Muscle of leg (tissue), 11 donors: ENCODE measurements around the gene DGKG. TPM values are rescaled to one million over a fixed set of nuclear protein-coding genes. Genes with fewer than 3 reads are reported as not detected.

Experiments used
- DNase-seq: peaks from one replicate; pipeline ENCODE4 v3.0.0; 2013
- H3K27ac ChIP-seq: one replicate; pipeline ENCODE4 v1.5.1; 2013; ENCODE audit warnings: mild to moderate bottlenecking, low read length, control low read depth
- H3K27me3 ChIP-seq: one replicate; pipeline ENCODE4 v1.6.1; 2013; ENCODE audit warnings: low read length; ENCODE audit not compliant: control insufficient read depth, insufficient read depth
- H3K36me3 ChIP-seq: one replicate; pipeline ENCODE4 v1.6.1; 2013; ENCODE audit warnings: low read length; ENCODE audit not compliant: control insufficient read depth, insufficient read depth
- H3K4me1 ChIP-seq: one replicate; pipeline ENCODE4 v1.6.1; 2013; ENCODE audit warnings: low read length; ENCODE audit not compliant: control insufficient read depth, insufficient read depth
- H3K4me3 ChIP-seq: one replicate; pipeline ENCODE4 v1.5.1; 2013; ENCODE audit warnings: low read length, control low read depth
- H3K9me3 ChIP-seq: replicated peaks from 2 replicates; pipeline ENCODE4 v1.6.1; 2013; ENCODE audit warnings: low read depth, low read length; ENCODE audit not compliant: control insufficient read depth
- WGBS: methylation state at CpG from one replicate; pipeline ENCODE4 v1.1.5; 2013; ENCODE audit warnings: missing lambda C conversion rate; ENCODE audit not compliant: insufficient coverage; 5-methylcytosine and 5-hydroxymethylcytosine counted together
- polyA plus RNA-seq, 8 donors: library from polyadenylated mRNA; unstranded; fragments of 120-200 nt; gene quantifications; one replicate each; pipeline versions ENCODE4 v1.2.1 to v1.2.3, GENCODE V29; 2013; ENCODE audit warnings: inconsistent platforms in 1 of 8, low replicate concordance in 1 of 8; ENCODE audit not compliant: insufficient read length in 8 of 8, insufficient read depth in 1 of 8
- total RNA-seq: library from RNA; stranded (reverse); fragments of 120-200 nt; gene quantifications from one replicate; pipeline ENCODE4 v1.2.4, GENCODE V29; 2013

Gene DGKG
- total and polyA plus RNA-seq, 9 donors = 0.83 to 2.0 (median 1.6) TPM

GRCh38 chr3:186129206-186129605 is 232.8 kb downstream of the DGKG start:
- Histone ChIP-seq H3K9me3 (no peaks in the 10 kb centered on the region), H3K36me3 (no peaks in the 10 kb centered on the region), H3K4me1 (no peaks in the 10 kb centered on the region), H3K27me3 (no peaks in the 10 kb centered on the region), H3K4me3 (no peak overlapping the region), H3K27ac (no peak overlapping the region)
- no CpG with 5 or more reads among the region's 4 CpGs for WGBS
- DNase-seq = no peak

DNA sequence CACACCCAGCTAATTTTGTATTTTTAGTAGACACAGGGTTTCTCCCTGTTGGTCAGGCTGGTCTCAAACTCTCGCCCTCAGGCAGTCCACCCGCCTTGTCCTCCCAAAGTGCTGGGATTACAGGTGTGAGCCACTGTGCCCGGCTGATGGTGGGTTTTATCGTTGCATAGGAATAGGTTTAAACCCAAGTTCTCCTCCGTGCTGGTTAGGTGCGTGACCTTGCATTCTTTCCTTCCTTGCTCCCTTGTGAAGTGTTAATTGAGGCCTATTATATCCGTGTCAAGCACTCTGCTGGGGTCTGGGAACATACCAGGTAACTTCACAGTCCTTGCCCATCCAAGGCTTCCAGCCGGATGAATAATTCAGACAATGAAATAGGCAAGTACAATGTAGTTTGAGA is 233.9 kb downstream of the DGKG start:
- 49% methylated on average over 3 of the region's 8 CpGs for WGBS
- no peak overlapping the region for H3K27ac ChIP-seq
- no peaks in the 10 kb centered on the region for H3K36me3 ChIP-seq
- H3K4me1 ChIP-seq = no peaks in the 10 kb centered on the region
- no peak for DNase-seq
- H3K9me3 ChIP-seq = no peaks in the 10 kb centered on the region
- H3K27me3 ChIP-seq = no peaks in the 10 kb centered on the region
- H3K4me3 ChIP-seq = no peak overlapping the region

DNA sequence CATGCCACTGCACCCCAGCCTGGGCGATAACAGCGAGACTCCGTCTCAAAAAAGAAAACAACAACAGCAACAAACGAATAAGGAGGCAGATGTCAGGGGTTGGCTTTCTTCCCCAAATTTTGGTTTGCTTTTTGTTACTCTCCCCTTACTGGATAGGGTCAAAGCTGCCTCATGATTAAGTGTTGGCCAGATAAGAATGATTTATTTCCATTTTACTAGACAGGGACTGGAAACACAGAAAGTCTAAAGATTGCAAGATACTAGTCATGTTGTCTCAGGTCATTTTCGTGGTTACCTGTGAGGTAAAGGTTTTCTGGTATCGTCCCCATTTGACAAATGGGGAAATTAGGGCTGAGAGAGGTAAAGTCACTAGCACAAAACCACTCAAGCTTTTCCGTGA is 234.6 kb downstream of the DGKG start:
- 93% methylated on average over 3 of the region's 7 CpGs for WGBS
- no peaks in the 10 kb centered on the region for H3K4me1 ChIP-seq

GRCh38 chr3:186125118-186125517 is 236.9 kb downstream of the DGKG start:
- peaks cover 6% of the 10 kb centered on the region for H3K4me1 ChIP-seq
- no peaks in the 10 kb centered on the region for H3K36me3 ChIP-seq
- no peak overlapping the region for H3K4me3 ChIP-seq
- no peaks in the 10 kb centered on the region for H3K9me3 ChIP-seq
- no peak for DNase-seq
- WGBS = 94% methylated on average over 2 of the region's 2 CpGs
- no peaks in the 10 kb centered on the region for H3K27me3 ChIP-seq
- no peak overlapping the region for H3K27ac ChIP-seq

More for the DNA sequence above, 234.6 kb downstream of the DGKG start:
- no peaks in the 10 kb centered on the region for H3K36me3 ChIP-seq
- H3K27ac ChIP-seq = no peak overlapping the region
- H3K4me3 ChIP-seq = no peak overlapping the region
- H3K27me3 ChIP-seq = no peaks in the 10 kb centered on the region
- no peaks in the 10 kb centered on the region for H3K9me3 ChIP-seq
- no peak for DNase-seq

GRCh38 chr3:186124592-186124991 is 237.4 kb downstream of the DGKG start:
- no peaks in the 10 kb centered on the region for H3K36me3 ChIP-seq
- H3K27ac ChIP-seq = no peak overlapping the region
- no peak overlapping the region for H3K4me3 ChIP-seq
- no peak for DNase-seq
- no peaks in the 10 kb centered on the region for H3K9me3 ChIP-seq
- H3K4me1 ChIP-seq = peaks cover 6% of the 10 kb centered on the region
- 38% methylated on average over 2 of the region's 5 CpGs for WGBS
- H3K27me3 ChIP-seq = no peaks in the 10 kb centered on the region

DNA sequence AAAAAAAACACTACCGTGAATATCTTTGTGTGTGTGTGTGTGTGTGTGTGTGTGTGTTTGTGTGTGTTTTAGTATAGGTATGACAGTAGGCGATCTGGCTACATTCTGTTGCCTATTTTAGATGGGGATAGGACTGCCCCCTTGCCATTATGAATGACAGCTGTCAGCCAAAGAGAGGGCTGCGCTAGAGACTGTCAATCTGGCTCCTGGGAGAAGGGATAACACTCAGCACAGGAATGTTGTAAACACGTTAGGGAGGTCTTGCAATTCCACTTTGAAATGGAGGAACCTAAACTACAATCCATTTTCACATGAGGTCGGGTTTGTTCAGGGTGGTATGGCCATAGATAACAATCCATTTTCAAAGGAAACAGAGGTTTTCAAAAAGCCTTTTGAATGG is 239.0 kb downstream of the DGKG start:
- no peaks in the 10 kb centered on the region for H3K36me3 ChIP-seq
- DNase-seq = no peak
- H3K27ac ChIP-seq = no peak overlapping the region
- no peak overlapping the region for H3K4me3 ChIP-seq
- H3K27me3 ChIP-seq = no peaks in the 10 kb centered on the region
- 57% methylated on average over 3 of the region's 5 CpGs for WGBS
- H3K4me1 ChIP-seq = peaks cover 6% of the 10 kb centered on the region
- no peaks in the 10 kb centered on the region for H3K9me3 ChIP-seq

DNA sequence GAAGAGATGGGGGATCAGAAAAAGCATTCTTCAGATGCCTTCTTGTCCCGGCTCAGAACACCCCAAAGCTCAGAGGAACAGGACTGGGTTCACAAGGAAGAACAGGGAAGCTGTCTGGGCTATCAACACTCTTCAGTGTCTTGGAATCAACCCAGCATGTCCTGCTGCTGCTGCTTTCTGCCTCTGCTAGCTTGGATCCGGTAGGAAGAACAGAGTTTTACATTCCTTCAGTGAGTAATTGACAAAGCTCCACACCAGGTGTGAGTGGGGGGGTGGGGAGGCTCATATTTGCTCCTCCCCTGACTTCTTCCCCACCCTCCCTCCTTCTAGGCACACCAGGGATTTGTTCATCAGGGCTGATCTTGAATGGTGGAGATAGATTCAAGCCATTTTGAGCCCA is 240.1 kb downstream of the DGKG start:
- Histone ChIP-seq H3K36me3 (no peaks in the 10 kb centered on the region), H3K27ac (no peak overlapping the region), H3K9me3 (no peaks in the 10 kb centered on the region), H3K4me1 (peaks cover 6% of the 10 kb centered on the region), H3K27me3 (no peaks in the 10 kb centered on the region), H3K4me3 (no peak overlapping the region)
- DNase-seq = no peak
- 27% methylated on average over 1 of the region's 2 CpGs for WGBS

- Histone ChIP-seq H3K4me1 (peaks cover 6% of the 10 kb centered on the region), H3K9me3 (no peaks in the 10 kb centered on the region), H3K27ac (no peak overlapping the region), H3K36me3 (no peaks in the 10 kb centered on the region), H3K27me3 (no peaks in the 10 kb centered on the region), H3K4me3 (no peak overlapping the region)
- WGBS = 76% methylated on average over 4 of the region's 6 CpGs
- DNase-seq = no peak
Observed at GRCh38 chr3:186121278-186121677, 240.8 kb downstream of the DGKG start.

GRCh38 chr3:186119499-186119898 is 242.5 kb downstream of the DGKG start:
- Histone ChIP-seq H3K27me3 (no peaks in the 10 kb centered on the region), H3K27ac (no peak overlapping the region), H3K36me3 (no peaks in the 10 kb centered on the region), H3K9me3 (no peaks in the 10 kb centered on the region), H3K4me3 (no peak overlapping the region), H3K4me1 (peaks cover 6% of the 10 kb centered on the region)
- 67% methylated on average over 2 of the region's 4 CpGs for WGBS
- DNase-seq = no peak

DNA sequence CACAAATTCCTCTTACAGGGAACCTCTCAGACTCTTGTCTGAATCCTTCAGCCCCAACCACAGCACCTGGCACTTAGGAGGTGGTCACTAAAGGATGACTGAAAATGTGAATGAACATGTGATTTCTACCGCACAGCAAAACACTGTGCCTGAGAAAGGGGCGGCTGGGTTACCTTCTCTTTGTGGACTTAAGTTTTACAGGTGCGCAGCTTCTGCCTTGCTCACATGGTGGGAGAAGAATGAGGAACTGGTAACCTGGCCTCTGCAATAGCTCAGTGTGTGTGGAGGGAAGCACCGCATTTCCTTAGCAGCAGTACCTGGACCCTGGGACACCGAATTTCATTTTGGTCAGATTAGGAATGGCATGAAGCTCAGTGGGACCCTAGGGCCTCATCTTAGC is 243.3 kb downstream of the DGKG start:
- Histone ChIP-seq H3K4me3 (no peak overlapping the region), H3K4me1 (peaks cover 6% of the 10 kb centered on the region), H3K36me3 (no peaks in the 10 kb centered on the region), H3K27ac (no peak overlapping the region), H3K9me3 (no peaks in the 10 kb centered on the region), H3K27me3 (peaks cover 2% of the 10 kb centered on the region)
- 77% methylated on average over 4 of the region's 5 CpGs for whole genome bisulfite sequencing
- DNase-seq = no peak

DNA sequence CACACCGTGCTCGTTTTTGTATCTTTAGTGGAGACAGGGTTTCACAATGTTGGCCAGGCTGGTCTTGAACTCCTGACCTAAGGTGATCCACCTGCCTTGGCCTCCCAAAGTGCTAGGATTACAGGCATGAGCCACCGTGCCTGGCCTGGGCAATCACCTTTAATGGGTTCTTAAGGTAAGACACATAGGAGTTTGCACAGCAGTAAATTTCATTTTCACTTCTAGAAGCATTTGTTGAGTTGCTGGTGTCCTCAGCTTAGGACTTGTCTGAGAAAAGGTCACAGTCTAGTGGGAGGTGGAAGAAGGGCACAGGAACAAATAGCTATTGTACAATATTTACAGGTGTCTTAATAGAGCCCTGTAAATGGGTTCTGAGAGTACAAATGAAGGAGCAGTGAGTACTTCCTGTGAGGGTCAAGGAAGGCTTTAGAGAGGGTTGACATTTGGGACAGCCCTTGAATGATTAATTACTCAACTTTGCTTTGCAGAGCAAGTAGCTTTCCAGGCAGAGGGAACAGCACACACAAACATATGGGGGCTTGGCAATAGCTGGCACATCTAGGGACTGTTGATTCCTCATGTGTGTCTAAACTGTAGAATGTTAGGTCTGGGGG is 244.4 kb downstream of the DGKG start:
- Histone ChIP-seq H3K36me3 (no peaks in the 10 kb centered on the region), H3K27me3 (peaks cover 2% of the 10 kb centered on the region), H3K9me3 (no peaks in the 10 kb centered on the region), H3K27ac (no peak overlapping the region), H3K4me3 (no peak overlapping the region), H3K4me1 (peaks cover 6% of the 10 kb centered on the region)
- no peak for DNase-seq
- 74% methylated on average over 3 of the region's 3 CpGs for WGBS
